Naive B cell (primary cell): ENCODE data around the gene NR1D1. TPM values are rescaled to one million over a fixed set of nuclear protein-coding genes. Genes with fewer than 3 reads are reported as not detected.
"Not testable (repeated sequence)": the region's sequence is repeated elsewhere in the genome, so short reads cannot be mapped to it uniquely, and the experiment has no call there.

Experiments
- ATAC-seq, 2 donors: fragments of 150-1000 bp; cut with Tn5 transposase; 2 replicates each; pipeline ENCODE4 v1.10.0; 2021; ENCODE audit warnings: low read depth in 2 of 2, mild to moderate bottlenecking in 2 of 2, moderate library complexity in 2 of 2
- DNase-seq: peaks from one replicate; pipeline ENCODE4 v3.0.0; 2022
- H3K27ac Mint-ChIP-seq, 6 donors: one replicate each; pipeline ENCODE4 v1.8.0; 2020 to 2022; ENCODE audit warnings: mild to moderate bottlenecking in 6 of 6, mixed read lengths in 6 of 6, moderate library complexity in 5 of 6, inconsistent platforms in 2 of 6
- H3K27me3 Mint-ChIP-seq, 3 donors: one replicate each; pipeline ENCODE4 v1.8.0; 2021 to 2022; ENCODE audit warnings: mixed read lengths in 3 of 3, mild to moderate bottlenecking in 1 of 3
- H3K36me3 Mint-ChIP-seq, 2 donors: one replicate each; pipeline ENCODE4 v1.8.0; 2020 to 2022; ENCODE audit warnings: mixed read lengths in 2 of 2, inconsistent platforms in 1 of 2, mild to moderate bottlenecking in 1 of 2
- H3K4me1 Mint-ChIP-seq, 3 donors: one replicate each; pipeline ENCODE4 v1.8.0; 2020 to 2022; ENCODE audit warnings: mixed read lengths in 3 of 3, inconsistent platforms in 1 of 3, mild to moderate bottlenecking in 1 of 3, moderate library complexity in 1 of 3
- H3K4me3 Mint-ChIP-seq, 8 donors: one replicate each; pipeline ENCODE4 v1.8.0; 2020 to 2022; ENCODE audit warnings: mild to moderate bottlenecking in 8 of 8, mixed read lengths in 8 of 8, moderate library complexity in 8 of 8, inconsistent platforms in 2 of 8
- H3K9me3 Mint-ChIP-seq, 7 donors: one replicate each; pipeline ENCODE4 v1.8.0; 2020 to 2022; ENCODE audit warnings: mixed read lengths in 7 of 7, mild to moderate bottlenecking in 5 of 7, inconsistent platforms in 2 of 7, moderate library complexity in 1 of 7
- polyA plus RNA-seq, 6 donors: library from polyadenylated mRNA; unstranded; fragments of 300-500 nt; fragmentation: Illumina TruSeq; gene quantifications; one replicate each; pipeline ENCODE4 v1.2.3, GENCODE V29; 2021; ENCODE audit warnings: low read depth in 6 of 6

Gene NR1D1
- 1 to 10 TPM in 5 of 6 donors, not detected in 1; 1.1 to 2.9 (median 2.1) TPM for polyA plus RNA-seq

- H3K36me3 Mint-ChIP-seq, result peaks cover 5 to 12% of the 10 kb centered on the region in 2 donors
- no peak for DNase-seq
- H3K27me3 Mint-ChIP-seq, result no peaks in the 10 kb centered on the region
- peaks cover 59 to 79% (median 65%) of the 10 kb centered on the region in 3 donors for H3K4me1 Mint-ChIP-seq
- peak within 1 kb of the TSS; percentile 95 to 99 (median 96) for H3K4me3 Mint-ChIP-seq
- ATAC-seq, result no peak
- peaks cover 0 to 2% (median 0%) of the 10 kb centered on the region in 7 donors for H3K9me3 Mint-ChIP-seq
- peak within 1 kb of the TSS; percentile 96 to 98 (median 97) for H3K27ac Mint-ChIP-seq
Observed at GRCh38 chr17:40100419-40100668, at the start of gene NR1D1. Gene NR1D1 (minus strand): TSS chr17:40100589. CDS start chr17:40100094, 495 bp downstream.

DNA sequence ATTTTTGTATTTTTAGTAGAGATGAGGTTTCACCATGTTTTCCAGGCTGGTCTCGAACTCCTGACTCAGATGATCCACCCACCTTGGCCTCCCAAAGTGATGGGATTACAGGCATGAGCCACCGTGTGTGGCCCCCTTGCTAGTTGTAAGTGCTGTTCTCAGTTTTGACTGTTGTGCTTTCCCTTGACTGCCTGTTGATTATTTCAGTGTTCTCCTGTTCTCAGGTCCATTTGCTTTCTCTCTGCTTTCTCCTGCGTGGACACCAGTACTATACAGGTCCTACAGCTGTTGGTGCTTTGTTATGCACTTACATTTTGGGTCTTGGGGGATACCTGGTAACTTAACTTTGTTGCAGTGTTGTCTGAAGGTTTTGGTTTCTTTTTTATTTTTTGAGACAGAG, 48.1 kb upstream of the NR1D1 start:
- DNase-seq (no peak), ATAC-seq (no peak)
- Mint-ChIP-seq H3K4me3 (no peak overlapping the region), H3K27me3 (no peaks in the 10 kb centered on the region), H3K36me3 (peaks cover 9 to 15% of the 10 kb centered on the region in 2 donors), H3K27ac (peak overlapping the region in 1 of 6 donors; percentile 42), H3K4me1 (peaks cover 31 to 51% (median 45%) of the 10 kb centered on the region in 3 donors), H3K9me3 (no peaks in the 10 kb centered on the region)

DNA sequence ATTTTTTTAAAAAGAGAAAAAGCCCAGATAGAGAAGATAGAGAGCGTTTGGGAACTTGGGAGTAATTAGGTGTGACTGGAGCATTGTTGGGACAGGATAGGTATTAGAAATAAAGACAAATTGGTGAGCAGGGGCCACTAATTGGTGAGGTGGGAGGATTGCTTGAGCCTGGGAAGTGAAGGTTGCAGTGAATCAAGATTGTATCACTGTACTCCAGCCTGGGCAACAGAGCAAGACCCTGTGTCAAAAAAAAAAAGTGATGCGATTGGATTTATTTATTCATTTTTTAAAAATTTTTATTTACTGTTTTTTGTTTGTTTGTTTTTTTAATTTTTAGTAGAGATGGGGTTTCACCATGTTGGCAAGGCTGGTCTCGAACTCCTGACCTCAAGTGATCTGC, 45.1 kb upstream of the NR1D1 start:
- no peaks in the 10 kb centered on the region for H3K9me3 Mint-ChIP-seq
- H3K27me3 Mint-ChIP-seq, result no peaks in the 10 kb centered on the region
- ATAC-seq, result no peak
- DNase-seq, result no peak
- peaks cover 4 to 12% of the 10 kb centered on the region in 2 donors for H3K36me3 Mint-ChIP-seq
- H3K27ac Mint-ChIP-seq, result peak overlapping the region in 1 of 6 donors; percentile 89
- H3K4me1 Mint-ChIP-seq, result peaks cover 29 to 53% (median 45%) of the 10 kb centered on the region in 3 donors
- no peak overlapping the region for H3K4me3 Mint-ChIP-seq

GRCh38 chr17:40143166-40143565, 42.8 kb upstream of the NR1D1 start:
- ATAC-seq, H3K27ac Mint-ChIP-seq, DNase-seq, H3K9me3 Mint-ChIP-seq, H3K27me3 Mint-ChIP-seq, H3K36me3 Mint-ChIP-seq: not testable (repeated sequence)
- H3K4me1 Mint-ChIP-seq, result peaks cover 24 to 43% (median 42%) of the 10 kb centered on the region in 3 donors
- peak overlapping the region in 1 of 8 donors; percentile 7 for H3K4me3 Mint-ChIP-seq

- Mint-ChIP-seq H3K4me1 (peaks cover 20 to 31% (median 30%) of the 10 kb centered on the region in 3 donors), H3K27me3 (no peaks in the 10 kb centered on the region), H3K36me3 (peaks cover 9 to 14% of the 10 kb centered on the region in 2 donors), H3K9me3 (peaks cover 0 to 4% (median 0%) of the 10 kb centered on the region in 7 donors), H3K27ac (peak overlapping the region; percentile 97 to 100 (median 100)), H3K4me3 (peak overlapping the region; percentile 79 to 99 (median 94))
- DNase-seq, result no peak
- ATAC-seq, result peak; percentile 22 to 24
Observed at GRCh38 chr17:40139566-40140058, 39.2 kb upstream of the NR1D1 start.

GRCh38 chr17:40135817-40136216, 35.4 kb upstream of the NR1D1 start:
- Mint-ChIP-seq H3K27ac (peak overlapping the region in 2 of 6 donors; percentile 60 to 76), H3K4me3 (peak overlapping the region in 1 of 8 donors; percentile 15), H3K4me1 (peaks cover 18 to 19% (median 18%) of the 10 kb centered on the region in 3 donors), H3K9me3 (peaks cover 0 to 4% (median 0%) of the 10 kb centered on the region in 7 donors), H3K27me3 (no peaks in the 10 kb centered on the region), H3K36me3 (peaks cover 22 to 24% of the 10 kb centered on the region in 2 donors)
- DNase-seq (no peak), ATAC-seq (no peak)

- H3K4me3 Mint-ChIP-seq, result no peak overlapping the region
- ATAC-seq (no peak), DNase-seq (no peak)
- H3K4me1 Mint-ChIP-seq, result peaks cover 4 to 15% (median 5%) of the 10 kb centered on the region in 3 donors
- H3K36me3 Mint-ChIP-seq, result peaks cover 22 to 37% of the 10 kb centered on the region in 2 donors
- H3K27ac Mint-ChIP-seq, result peak overlapping the region in 4 of 6 donors; percentile 11 to 82 (median 40)
- no peaks in the 10 kb centered on the region for H3K9me3 Mint-ChIP-seq
- no peaks in the 10 kb centered on the region for H3K27me3 Mint-ChIP-seq
Observed at GRCh38 chr17:40134184-40134583, 33.8 kb upstream of the NR1D1 start.

DNA sequence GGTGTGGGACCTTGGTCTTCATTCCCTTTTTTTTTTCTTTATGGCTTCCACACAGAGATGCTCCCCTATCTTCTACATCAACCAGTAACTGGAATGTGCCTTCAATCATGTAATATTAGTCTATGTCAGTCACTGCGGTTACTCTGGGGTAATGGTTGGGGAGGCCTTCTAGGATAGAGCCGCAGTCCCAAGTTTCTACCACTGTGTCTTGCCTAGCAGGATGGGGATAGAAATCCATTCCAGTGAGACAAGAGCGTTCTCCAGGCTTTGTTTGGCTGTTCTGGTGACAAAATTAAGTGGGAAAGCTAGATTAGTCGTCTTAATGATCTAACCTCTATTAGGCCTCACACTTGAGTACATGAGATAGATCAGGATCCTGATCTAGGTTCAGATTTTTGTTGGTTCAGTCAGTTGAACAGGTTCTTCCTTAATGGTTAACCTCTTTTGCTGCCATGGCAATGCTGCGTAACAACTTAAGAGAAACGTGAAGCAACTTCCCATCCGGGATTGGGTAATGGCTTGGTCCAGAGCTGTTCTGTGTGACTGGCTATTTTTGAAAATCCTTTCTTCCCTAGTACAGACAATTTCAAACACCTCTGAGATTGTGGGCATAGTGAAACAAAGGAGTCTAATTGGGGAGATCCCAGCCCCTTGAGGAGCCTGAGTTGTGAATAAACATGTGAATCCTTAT, 30.1 kb upstream of the NR1D1 start:
- DNase-seq, result no peak
- Mint-ChIP-seq H3K4me3 (no peak overlapping the region), H3K36me3 (peaks cover 17 to 35% of the 10 kb centered on the region in 2 donors), H3K4me1 (peaks cover 2 to 19% (median 10%) of the 10 kb centered on the region in 3 donors), H3K27me3 (no peaks in the 10 kb centered on the region), H3K9me3 (no peaks in the 10 kb centered on the region), H3K27ac (peak overlapping the region in 2 of 6 donors; percentile 43 to 85)
- ATAC-seq, result no peak

- Mint-ChIP-seq H3K36me3 (peaks cover 8 to 31% of the 10 kb centered on the region in 2 donors), H3K4me1 (peaks cover 9 to 19% (median 13%) of the 10 kb centered on the region in 3 donors), H3K27ac (peak overlapping the region in 2 of 6 donors; percentile 43 to 66), H3K4me3 (no peak overlapping the region), H3K9me3 (no peaks in the 10 kb centered on the region), H3K27me3 (no peaks in the 10 kb centered on the region)
- DNase-seq (no peak), ATAC-seq (no peak)
Observed at GRCh38 chr17:40129498-40129897, 29.1 kb upstream of the NR1D1 start.

DNA sequence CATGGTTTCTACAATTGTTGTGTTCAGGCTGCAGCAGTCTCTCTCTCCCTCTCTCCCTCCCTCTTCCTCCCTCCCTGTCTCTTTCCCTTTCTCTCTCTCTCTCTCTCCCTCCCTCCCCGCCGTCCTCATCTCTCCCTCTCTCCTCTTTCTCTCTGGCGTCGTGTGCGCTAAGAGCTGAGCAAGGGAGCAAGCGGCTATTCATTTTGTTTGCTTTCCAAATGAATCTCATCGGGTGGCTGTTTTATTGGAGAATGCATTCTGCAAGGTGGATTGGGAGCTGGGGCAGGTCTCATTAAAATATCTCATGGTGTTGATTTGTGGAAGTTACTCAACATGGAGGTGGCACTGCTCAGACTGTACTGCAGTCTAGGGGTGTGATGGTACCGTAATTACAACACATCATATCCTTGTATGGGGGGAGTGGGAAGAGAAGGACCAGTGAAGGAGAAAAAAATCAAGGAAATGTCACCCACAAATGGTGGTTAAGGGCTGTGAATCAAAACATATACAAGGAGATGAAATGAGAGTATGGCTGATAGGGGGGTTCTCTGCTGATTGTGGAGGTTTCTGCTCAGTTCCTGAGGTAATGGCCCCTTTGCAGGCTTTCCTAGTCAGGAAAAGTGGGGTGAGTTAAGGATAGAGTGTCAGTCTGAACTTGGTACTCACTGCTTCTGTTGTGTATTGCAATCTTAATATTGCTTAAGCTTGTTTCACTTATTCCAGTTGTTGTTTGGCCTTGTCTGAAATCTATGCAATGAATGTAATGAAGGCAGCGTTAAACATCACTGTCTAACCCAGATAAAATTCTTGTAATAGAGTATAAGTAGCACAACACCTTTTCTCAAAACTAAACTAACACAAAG, 24.1 kb upstream of the NR1D1 start:
- ATAC-seq (no peak), DNase-seq (no peak)
- H3K4me3 Mint-ChIP-seq, result peak overlapping the region; percentile 88 to 99 (median 94)
- peak overlapping the region in 5 of 6 donors; percentile 3 to 79 (median 31) for H3K27ac Mint-ChIP-seq
- peaks cover 25 to 38% (median 34%) of the 10 kb centered on the region in 3 donors for H3K4me1 Mint-ChIP-seq
- H3K27me3 Mint-ChIP-seq, result no peaks in the 10 kb centered on the region
- H3K36me3 Mint-ChIP-seq, result peaks cover 0 to 4% of the 10 kb centered on the region in 2 donors
- no peaks in the 10 kb centered on the region for H3K9me3 Mint-ChIP-seq

- Mint-ChIP-seq H3K4me1 (peaks cover 24 to 38% (median 34%) of the 10 kb centered on the region in 3 donors), H3K27ac (peak overlapping the region in 5 of 6 donors; percentile 1 to 95 (median 85)), H3K4me3 (peak overlapping the region; percentile 88 to 99 (median 94)), H3K36me3 (peaks cover 0 to 4% of the 10 kb centered on the region in 2 donors), H3K9me3 (no peaks in the 10 kb centered on the region), H3K27me3 (no peaks in the 10 kb centered on the region)
- no peak for ATAC-seq
- no peak for DNase-seq
Observed at GRCh38 chr17:40123811-40124114, 23.4 kb upstream of the NR1D1 start.

- H3K36me3 Mint-ChIP-seq, result peaks cover 0 to 4% of the 10 kb centered on the region in 2 donors
- peak; percentile 26 to 35 for ATAC-seq
- no peaks in the 10 kb centered on the region for H3K9me3 Mint-ChIP-seq
- H3K4me1 Mint-ChIP-seq, result peaks cover 28 to 41% (median 34%) of the 10 kb centered on the region in 3 donors
- H3K27me3 Mint-ChIP-seq, result no peaks in the 10 kb centered on the region
- H3K27ac Mint-ChIP-seq, result peak overlapping the region; percentile 46 to 95 (median 84)
- peak; percentile 43 for DNase-seq
- H3K4me3 Mint-ChIP-seq, result peak overlapping the region; percentile 88 to 99 (median 94)
Observed at GRCh38 chr17:40122999-40123810, 22.8 kb upstream of the NR1D1 start.
